NCI-H187 treated with DMSO at 0.1 percent for 48 hours (cell line): ENCODE results near the gene KRTAP10-4.
"Not testable (repeated sequence)": the region's sequence is repeated elsewhere in the genome, so short reads cannot be mapped to it uniquely, and the experiment has no call there.

ENCODE experiments used
- DNase-seq: peaks from one replicate; lab custom pipeline; 2025; lab: John Stamatoyannopoulos, UW

The KRTAP10-4 gene

DNA sequence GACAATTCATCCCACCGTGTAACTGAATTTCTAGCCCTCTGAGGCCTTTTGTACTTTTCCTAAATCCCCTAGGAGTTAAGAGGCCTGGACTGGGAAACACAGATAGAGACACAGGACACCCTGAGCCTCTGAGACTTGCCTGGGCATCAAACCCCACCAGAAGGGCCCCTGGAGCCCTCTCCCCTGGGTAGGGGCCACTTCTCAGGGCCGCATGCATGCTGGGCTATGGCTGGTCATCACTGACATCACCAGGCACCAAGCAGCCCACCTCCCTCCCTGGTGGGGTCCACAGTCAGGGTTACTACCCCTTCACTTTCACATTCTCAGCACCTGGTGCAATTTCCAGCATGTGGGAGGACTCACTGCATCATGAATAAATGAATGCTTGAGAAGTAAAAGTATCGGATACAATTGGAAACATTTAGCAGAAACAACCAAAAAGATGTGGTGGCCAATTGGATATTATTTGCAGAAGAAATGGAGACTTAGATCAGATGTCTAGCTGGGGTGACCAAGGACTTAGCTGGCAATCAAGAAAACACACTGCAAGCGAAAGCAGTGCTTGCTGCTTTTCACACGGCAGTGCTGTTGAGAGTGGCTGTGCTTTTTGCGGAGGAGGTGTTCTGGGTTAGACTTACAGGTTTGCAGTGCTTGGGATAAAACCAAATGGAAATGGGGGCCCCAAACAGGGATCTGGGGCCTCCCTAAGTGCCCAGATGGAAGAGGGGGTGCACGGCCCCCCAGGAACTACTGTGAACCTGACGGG is 25.9 kb downstream of the KRTAP10-4 start:
- DNase-seq, result no peak

DNA sequence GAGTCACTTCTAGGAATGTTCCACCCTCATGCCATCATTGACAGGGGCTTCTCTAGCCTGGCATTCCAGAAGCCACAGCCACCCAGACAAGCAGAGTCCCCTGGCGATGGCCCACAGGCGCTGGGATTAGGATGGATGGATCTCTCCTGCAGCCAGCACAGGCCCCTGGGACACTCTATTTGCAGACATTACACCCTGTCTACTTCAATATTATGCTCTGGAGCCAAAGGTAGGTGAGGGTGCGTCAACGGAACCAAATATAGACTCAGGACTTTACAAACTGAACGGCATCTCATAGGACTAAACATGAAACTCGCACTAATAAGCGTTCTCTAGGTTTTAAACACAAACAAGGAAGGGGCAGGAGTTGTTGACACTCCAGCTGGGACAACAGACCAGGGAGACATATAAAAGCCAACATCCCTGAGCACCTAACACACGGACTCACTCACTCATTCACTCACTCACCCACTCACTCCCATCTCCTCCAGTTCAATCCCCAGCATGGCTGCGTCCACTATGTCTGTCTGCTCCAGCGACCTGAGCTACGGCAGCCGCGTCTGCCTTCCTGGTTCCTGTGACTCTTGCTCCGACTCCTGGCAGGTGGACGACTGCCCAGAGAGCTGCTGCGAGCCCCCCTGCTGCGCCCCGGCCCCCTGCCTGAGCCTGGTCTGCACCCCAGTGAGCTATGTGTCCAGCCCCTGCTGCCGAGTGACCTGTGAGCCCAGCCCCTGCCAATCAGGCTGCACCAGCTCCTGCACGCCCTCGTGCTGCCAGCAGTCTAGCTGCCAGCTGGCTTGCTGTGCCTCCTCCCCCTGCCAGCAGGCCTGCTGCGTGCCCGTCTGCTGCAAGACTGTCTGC is 26.8 kb downstream of the KRTAP10-4 start, which contains the start of gene KRTAP10-7:
KRTAP10-7 (plus strand) TSS at position 480 of the 861 bp plus-strand sequence; CDS start at position 505, 25 bp downstream.
- DNase-seq, result not testable (repeated sequence)

GRCh38 chr21:44601091-44601490 is 27.6 kb downstream of the KRTAP10-4 start:
- not testable (repeated sequence) for DNase-seq

GRCh38 chr21:44601596-44602462 is 28.3 kb downstream of the KRTAP10-4 start:
- DNase-seq, result no peak

- DNase-seq, result no peak
Observed at GRCh38 chr21:44602463-44602850, 28.9 kb downstream of the KRTAP10-4 start.

DNA sequence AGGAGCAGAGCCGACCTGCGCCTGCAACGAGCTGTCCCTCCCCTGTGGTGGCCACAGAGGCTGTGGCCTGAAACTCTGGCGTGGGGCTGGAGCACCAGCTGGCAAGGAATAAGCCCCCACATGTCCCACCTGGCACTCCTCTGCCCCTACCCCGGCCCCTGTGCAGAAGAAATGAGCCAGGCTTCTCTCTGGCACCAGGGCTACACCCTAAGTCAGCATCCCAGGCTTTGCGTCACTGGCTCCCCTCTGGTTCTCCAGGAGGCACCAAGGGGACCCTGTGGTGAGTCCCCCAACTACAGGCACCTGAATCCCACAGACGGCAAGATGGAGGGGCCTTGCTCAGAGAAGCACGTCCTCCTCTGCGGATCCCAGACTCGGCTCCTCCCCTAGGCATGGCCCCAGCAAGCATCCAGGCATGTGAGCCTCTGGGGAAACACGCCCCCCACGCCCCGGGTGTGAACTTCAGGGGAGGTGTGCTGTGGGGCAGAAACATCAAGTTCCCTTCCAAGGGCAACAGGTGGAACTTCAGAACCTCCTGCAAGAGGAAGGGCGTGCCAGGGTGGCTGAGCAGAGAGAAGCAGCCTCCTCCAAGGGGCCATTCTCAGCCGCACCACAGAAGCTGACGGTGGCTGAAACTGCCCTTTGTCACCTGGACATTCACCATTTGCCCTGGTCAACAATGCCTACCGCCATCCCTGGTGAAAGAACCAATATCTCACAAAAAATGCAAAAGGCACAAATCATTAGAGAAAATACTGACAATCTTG is 29.8 kb downstream of the KRTAP10-4 start:
- DNase-seq, result no peak

DNA sequence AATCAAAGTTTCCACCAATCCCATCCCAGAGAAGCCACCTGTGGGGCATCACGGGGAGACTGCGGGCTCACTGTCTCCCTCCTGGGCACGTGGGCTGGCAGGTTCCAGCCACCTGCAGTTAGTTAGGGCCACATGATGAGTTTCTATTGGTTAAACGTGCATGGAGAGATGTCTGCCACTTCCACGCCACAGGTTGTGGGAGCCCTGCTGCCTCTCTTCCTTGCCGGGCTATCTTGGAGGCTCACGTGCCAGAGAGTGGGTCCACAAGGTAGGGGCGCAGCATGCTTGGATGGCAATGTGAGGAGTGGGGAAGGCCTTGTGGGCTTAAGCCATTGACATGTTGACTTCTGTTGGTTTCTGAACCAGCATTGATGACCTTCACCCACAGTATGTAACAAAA is 30.4 kb downstream of the KRTAP10-4 start:
- DNase-seq, result no peak

GRCh38 chr21:44606495-44606894 is 33.0 kb downstream of the KRTAP10-4 start:
- DNase-seq, result no peak

DNA sequence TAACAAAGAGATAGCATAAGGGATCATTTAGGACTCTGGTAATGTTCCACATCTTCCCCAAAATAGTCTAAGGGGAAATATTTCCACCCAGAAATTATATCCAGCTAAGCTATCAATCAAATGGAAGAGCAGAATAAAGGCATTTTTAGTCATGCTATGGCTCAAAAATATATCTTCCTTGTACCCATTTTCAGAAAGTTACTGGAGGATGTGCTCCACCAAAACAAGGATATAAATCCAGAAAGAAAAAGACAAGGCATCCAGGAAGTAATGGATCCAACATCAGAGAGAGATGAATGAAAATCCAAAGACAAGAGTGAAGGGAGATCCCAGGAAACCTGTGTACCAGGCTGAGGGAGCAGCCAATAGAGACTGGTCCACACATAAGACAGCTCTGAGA is 35.7 kb downstream of the KRTAP10-4 start:
- no peak for DNase-seq

DNA sequence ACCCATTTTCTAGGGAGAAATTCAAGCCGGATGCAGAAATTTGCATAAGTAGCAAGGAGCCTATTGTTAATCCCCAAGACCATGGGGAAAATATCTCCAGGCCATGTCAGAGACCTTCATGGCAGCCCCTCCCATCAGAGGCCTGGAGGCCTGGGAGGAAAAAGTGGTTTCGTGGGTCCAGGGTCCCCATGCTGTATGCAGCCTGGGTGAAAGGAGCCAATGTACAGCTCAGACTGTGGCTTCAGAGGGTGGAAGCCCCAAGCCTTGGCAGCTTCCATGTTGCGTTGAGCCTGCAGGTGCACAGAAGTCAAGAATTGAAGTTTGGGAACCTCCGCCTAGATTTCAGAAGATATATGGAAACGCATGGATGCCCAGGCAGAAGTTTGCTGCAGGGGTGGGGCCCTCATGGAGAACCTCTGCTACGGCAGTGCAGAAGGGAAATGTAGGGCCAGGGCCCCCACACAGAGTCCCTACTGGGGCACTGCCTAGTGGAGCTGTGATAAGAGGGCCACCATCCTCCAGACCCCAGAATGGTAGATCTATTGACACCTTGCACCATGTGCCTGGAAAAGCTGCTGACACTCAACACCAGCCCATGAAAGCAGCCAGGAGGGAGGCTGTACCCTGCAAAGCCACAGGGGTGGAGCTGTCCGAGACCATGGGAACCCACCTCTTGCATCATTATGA is 36.8 kb downstream of the KRTAP10-4 start:
- DNase-seq, result not testable (repeated sequence)

GRCh38 chr21:44611551-44611950 is 38.0 kb downstream of the KRTAP10-4 start:
- DNase-seq, result no peak

GRCh38 chr21:44612029-44612486 is 38.5 kb downstream of the KRTAP10-4 start, which contains the start of gene KRTAP10-8:
KRTAP10-8 (plus strand) TSS chr21:44612079; CDS start chr21:44612101, 22 bp downstream.
- DNase-seq, result no peak

- DNase-seq, result no peak
Observed at GRCh38 chr21:44612669-44613229, 39.2 kb downstream of the KRTAP10-4 start.

DNA sequence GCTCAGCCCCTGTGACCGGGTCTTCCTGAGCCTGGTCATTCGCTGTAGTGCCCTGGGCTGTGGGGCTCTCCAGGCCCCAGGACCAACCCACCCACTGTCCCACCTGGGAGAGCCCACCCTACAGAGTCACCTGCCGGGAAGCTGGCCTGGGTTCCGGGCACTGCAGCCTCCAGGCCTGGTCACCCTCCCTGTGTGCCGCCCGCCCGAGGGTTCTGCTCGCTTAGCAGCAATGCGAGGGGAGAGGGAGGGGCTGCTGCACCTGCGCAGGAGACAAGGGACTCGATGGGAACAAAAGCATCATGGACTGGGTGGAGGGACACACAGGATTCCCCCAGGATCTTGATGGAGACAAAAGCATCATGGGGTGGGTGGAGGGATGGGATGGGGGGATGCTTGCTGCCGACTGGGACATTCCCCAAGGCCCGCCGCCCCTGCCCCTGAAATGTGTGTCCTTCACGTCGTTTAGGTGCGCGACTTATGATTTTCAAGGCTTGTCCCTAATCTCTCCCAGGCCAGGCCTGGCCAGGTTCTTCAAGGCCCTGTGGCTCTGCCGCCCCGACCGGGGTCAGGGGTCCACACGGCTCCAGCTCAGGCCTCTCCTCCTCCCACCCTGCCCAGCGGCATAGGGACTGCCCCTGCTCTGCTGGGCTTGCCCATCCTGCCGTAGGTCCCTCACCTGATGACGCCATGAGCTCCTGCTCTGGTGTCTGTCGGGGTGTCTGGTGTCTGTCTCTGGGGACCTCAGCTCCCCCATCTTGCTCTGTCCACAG is 40.0 kb downstream of the KRTAP10-4 start:
- no peak for DNase-seq

GRCh38 chr21:44614161-44614631 is 40.7 kb downstream of the KRTAP10-4 start:
- DNase-seq, result no peak

- DNase-seq, result no peak
Observed at GRCh38 chr21:44614961-44615391, 41.4 kb downstream of the KRTAP10-4 start.

DNA sequence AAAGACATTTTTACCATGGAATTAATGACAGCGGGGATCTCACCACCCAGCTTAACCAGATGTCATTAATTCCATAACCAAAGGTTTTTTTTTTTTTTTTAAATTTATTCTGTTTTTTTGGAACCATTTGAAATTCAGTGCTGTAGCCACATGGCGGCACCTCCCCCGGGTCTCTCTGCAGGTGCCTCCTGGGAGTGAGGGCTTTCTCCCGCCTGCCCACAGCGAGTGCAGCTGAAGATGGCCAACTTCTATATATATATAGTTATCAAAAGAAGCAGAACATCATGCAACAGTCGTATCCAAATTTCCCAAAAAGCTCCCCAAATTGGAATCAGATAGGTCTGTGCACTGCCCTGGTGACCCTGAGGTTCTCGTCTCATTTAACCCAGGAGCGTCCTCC is 41.9 kb downstream of the KRTAP10-4 start:
- no peak for DNase-seq

- DNase-seq, result no peak
Observed at GRCh38 chr21:44615911-44616590, 42.5 kb downstream of the KRTAP10-4 start.

- DNase-seq, result no peak
Observed at GRCh38 chr21:44616591-44616926, 43.0 kb downstream of the KRTAP10-4 start.
